K562 (cell line): ENCODE results near the gene SORCS2. TPM values are rescaled to one million over a fixed set of nuclear protein-coding genes. Genes with fewer than 3 reads are reported as not detected.

Experiments used
- ATAC-seq: fragments of 200-7000 bp; cut with Tn5 transposase; 3 replicates; pipeline ENCODE4 v1.9.1; 2020; ENCODE audit warnings: moderate library complexity
- BruUV-seq: library from RNA; stranded (reverse); fragments of 400-500 nt; replicated peaks from 2 replicates; lab custom pipeline; 2021; lab: Mats Ljungman, UMichigan
- CTCF ChIA-PET: fragments of 300-600 bp; formaldehyde crosslinking; extraction: SDS; loops from one replicate; lab custom pipeline; 2021; ENCODE audit warnings: low intra/inter-chr PET ratio; lab: Yijun Ruan, JAX
- POLR2A ChIA-PET: fragments of 300-600, 350-650 bp; sonication (Branson Sonifier 250); formaldehyde crosslinking; extraction: SDS; loops from one replicate; lab custom pipeline; 2021; ENCODE audit warnings: antibody characterized with exemption, inconsistent platforms; lab: Yijun Ruan, JAX
- DNase-seq, 4 experiments: peaks; one replicate each; pipeline versions ENCODE4 v3.0.0 to v3.0.0-alpha.2; 2011 to 2018; ENCODE audit warnings: low spot score in 3 of 4, mixed read lengths in 3 of 4; ENCODE audit errors: extremely low read depth in 1 of 4
- FAIRE-seq: peaks from 2 replicates; lab custom pipeline; 2011; peaks lifted over from hg19 to GRCh38; lab: Jason Lieb, UNC
- H2AFZ ChIP-seq: 2 replicates; pipeline ENCODE4 v1.6.0; 2011; ENCODE audit warnings: low read depth, low read length, control low read depth, inconsistent platforms
- H3K27ac ChIP-seq: fragments of 200-600 bp; 3 replicates; pipeline ENCODE4 v1.8.0; 2011; ENCODE audit warnings: low read depth, mild to moderate bottlenecking, control low read depth, inconsistent platforms, low read length, moderate library complexity, mixed read lengths; ENCODE audit errors: extremely low read depth
- H3K27me3 ChIP-seq, 2 experiments: fragments of 300-600 bp in 1 of 2; 2 replicates in 1 of 2; 3 replicates in 1 of 2; pipeline versions ENCODE4 v1.6.0 to v1.8.0; 2011; ENCODE audit warnings: inconsistent platforms in 2 of 2, low read length in 2 of 2, mild to moderate bottlenecking in 1 of 2, mixed read lengths in 1 of 2, moderate library complexity in 1 of 2; ENCODE audit not compliant: control insufficient read depth in 2 of 2, insufficient read depth in 2 of 2
- H3K36me3 ChIP-seq: fragments of 300-600 bp; 3 replicates; pipeline ENCODE4 v1.8.0; 2011; ENCODE audit warnings: mild to moderate bottlenecking, low read length, inconsistent platforms; ENCODE audit not compliant: control insufficient read depth, insufficient read depth
- H3K4me1 ChIP-seq, 2 experiments: fragments of 200-600 bp in 1 of 2; replicated peaks in 1 of 2; 2 replicates in 1 of 2; 3 replicates in 1 of 2; pipeline versions ENCODE4 v1.5.1 to v1.8.0; 2011; ENCODE audit warnings: inconsistent platforms in 2 of 2, low read length in 2 of 2, mild to moderate bottlenecking in 1 of 2, mixed read lengths in 1 of 2, moderate library complexity in 1 of 2; ENCODE audit not compliant: control insufficient read depth in 2 of 2, insufficient read depth in 2 of 2
- H3K4me2 ChIP-seq: 2 replicates; pipeline ENCODE4 v1.6.1; 2011; ENCODE audit warnings: low read length, control low read depth, inconsistent platforms, mixed read lengths; ENCODE audit not compliant: insufficient read depth
- H3K4me3 ChIP-seq: fragments of 200-600 bp; sonication (generic), shearing (Covaris generic); 2 replicates; pipeline ENCODE4 v1.5.1; 2016; ENCODE audit warnings: control low read depth, inconsistent platforms
- H3K79me2 ChIP-seq: fragments of 200-600 bp; 3 replicates; pipeline ENCODE4 v1.8.0; 2011; ENCODE audit warnings: low read length, inconsistent platforms; ENCODE audit not compliant: control insufficient read depth, insufficient read depth
- H3K9ac ChIP-seq, 2 experiments: 2 replicates each; pipeline versions ENCODE4 v1.6.0 to v1.6.1; 2011; ENCODE audit warnings: low read depth in 2 of 2, low read length in 2 of 2, control low read depth in 1 of 2, inconsistent platforms in 1 of 2, mild to moderate bottlenecking in 1 of 2, mixed read lengths in 1 of 2; ENCODE audit not compliant: insufficient read depth in 1 of 2
- H3K9me1 ChIP-seq: one replicate; pipeline ENCODE4 v1.6.0; 2011; ENCODE audit warnings: inconsistent platforms, mild to moderate bottlenecking, low read length, moderate library complexity; ENCODE audit not compliant: control insufficient read depth, insufficient read depth
- H3K9me3 ChIP-seq: replicated peaks from 2 replicates; pipeline ENCODE4 v1.5.1; 2011; ENCODE audit warnings: low read depth, low read length, inconsistent platforms; ENCODE audit not compliant: control insufficient read depth, insufficient read depth
- H4K20me1 ChIP-seq: replicated peaks from 2 replicates; pipeline ENCODE4 v1.6.1; 2011; ENCODE audit warnings: low read length, inconsistent platforms, mixed read lengths; ENCODE audit not compliant: control insufficient read depth, insufficient read depth
- DDX20 ChIP-seq: fragments of 450-650 bp; IDR thresholded peaks from 2 replicates; pipeline ENCODE4 v1.6.1; 2016; ENCODE audit warnings: missing genetic modification characterization, low read depth, mild to moderate bottlenecking, missing compliant biosample characterization, moderate library complexity
- HDGF ChIP-seq: fragments of 450-650 bp; IDR thresholded peaks from 2 replicates; pipeline ENCODE4 v1.6.1; 2016
- MED1 ChIP-seq: sonication (generic); formaldehyde crosslinking; IDR thresholded peaks from 2 replicates; pipeline ENCODE4 v1.8.1; 2023; ENCODE audit warnings: missing genetic modification reagents, borderline replicate concordance
- MEIS2 ChIP-seq: fragments of 450-650 bp; IDR thresholded peaks from 2 replicates; pipeline ENCODE4 v1.6.1; 2014; ENCODE audit warnings: mild to moderate bottlenecking; ENCODE audit not compliant: partially characterized antibody
- MYC ChIP-seq, 2 experiments: fragments of 250-450 bp in 1 of 2; sonication (Bioruptor Pico) in 1 of 2; IDR thresholded peaks; 2 replicates each; pipeline versions ENCODE4 v1.5.1 to v1.6.1; 2012 to 2021; ENCODE audit warnings: low read depth in 2 of 2, borderline replicate concordance in 1 of 2, improper control_type of control experiment in 1 of 2, low read length in 1 of 2, mild to moderate bottlenecking in 1 of 2, moderate library complexity in 1 of 2
- NR3C1 ChIP-seq: sonication (generic); formaldehyde crosslinking; IDR thresholded peaks from 2 replicates; pipeline ENCODE4 v1.8.1; 2022; ENCODE audit warnings: missing genetic modification reagents
- WHSC1 ChIP-seq: IDR thresholded peaks from one replicate; pipeline ENCODE4 v1.6.1; 2012; ENCODE audit warnings: low read length, control low read depth, inconsistent platforms
- ZNF707 ChIP-seq: fragments of 250-450 bp; sonication (Bioruptor Pico); conservative IDR thresholded peaks from 2 replicates; pipeline ENCODE4 v1.8.0; 2022; ENCODE audit warnings: inconsistent platforms, mild to moderate bottlenecking, moderate library complexity
- ZSCAN29 ChIP-seq: fragments of 450-650 bp; IDR thresholded peaks from 2 replicates; pipeline ENCODE4 v1.6.1; 2017
- ZZZ3 ChIP-seq: fragments of 450-650 bp; IDR thresholded peaks from 2 replicates; pipeline ENCODE4 v1.6.1; 2016; ENCODE audit warnings: antibody characterized with exemption, mild to moderate bottlenecking, moderate library complexity
- WGBS: fragments of 100-300 bp; shearing (Covaris generic); methylation state at CpG from one replicate; pipeline ENCODE4 v1.1.6; 2016; ENCODE audit warnings: low coverage, mixed read lengths; ENCODE audit not compliant: insufficient coverage; ENCODE audit errors: missing lambda C conversion rate; 5-methylcytosine and 5-hydroxymethylcytosine counted together
- in situ Hi-C: fragments of 300-500 bp; cut with MboI; formaldehyde crosslinking; loops from 4 replicates; pipeline ENCODE4 v1.15.0; 2018; ENCODE audit warnings: inconsistent platforms, mixed read lengths
- intact Hi-C: fragments of 100-400 bp; cut with micrococcal nuclease; formaldehyde crosslinking; loops from 2 replicates; pipeline ENCODE4 v1.14.2; 2022
- polyA plus RNA-seq, 8 experiments: library from polyadenylated mRNA; depleted of rRNA in 4 of 8; stranded (reverse) in 5 of 8; unstranded in 3 of 8; fragments of >200 nt; fragmentation: Nextera tagmentation in 2 of 8; fragmentation: Illumina TruSeq in 1 of 8; extraction: Ambion mirVana in 2 of 8; extraction: Trizol in 1 of 8; gene quantifications; 2 replicates each; pipeline versions ENCODE4 v1.2.1 to v1.2.3, GENCODE V29; 2011 to 2014; ENCODE audit warnings: inconsistent platforms in 1 of 8, missing spikeins in 1 of 8
- total RNA-seq, 7 experiments: library from RNA; depleted of rRNA in 6 of 7; stranded (reverse); fragments of >200 nt in 6 of 7; fragmentation: Illumina TruSeq in 2 of 7; extraction: Trizol in 2 of 7; gene quantifications; 2 replicates each; pipeline versions ENCODE4 v1.2.1 to v1.2.3, GENCODE V29; 2011 to 2021; ENCODE audit warnings: low replicate concordance in 1 of 7
- TF ChIP-seq, protein P1 (sequence below): fragments of 250-450 bp; sonication (Bioruptor Pico); IDR thresholded peaks from 2 replicates; pipeline ENCODE4 v1.6.1; 2021; ENCODE audit warnings: mild to moderate bottlenecking

SORCS2 gene
- total and polyA plus RNA-seq, 9 of the 15 experiments (the other 6 are each of a cell fraction or from before 2014, with no cell fraction given) = not detected

DNA sequence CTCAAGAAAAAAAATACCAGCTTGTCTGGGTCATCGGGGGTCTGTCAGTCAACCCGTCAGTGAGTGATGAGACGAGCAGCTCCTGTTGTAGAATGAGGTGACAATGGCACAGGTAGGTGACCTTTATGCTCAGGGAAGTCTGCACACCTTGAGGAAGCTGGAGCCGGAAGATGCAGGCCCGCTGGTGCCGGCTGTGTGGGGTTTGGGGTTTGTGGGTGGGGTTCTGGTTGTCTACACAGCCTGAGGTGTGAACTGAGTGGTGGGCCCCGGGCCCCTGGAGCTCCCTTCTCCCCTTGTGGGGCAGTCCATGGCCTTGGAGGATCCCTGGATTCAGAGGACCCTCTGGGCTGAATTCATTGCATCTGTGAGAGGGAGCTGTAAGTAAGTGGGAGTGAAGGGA, 75.5 kb downstream of the SORCS2 start:
- peaks cover 16 to 80% of the 10 kb centered on the region in 2 experiments; a peak in 4 of 5 replicates for H3K27me3 ChIP-seq
- no peaks in the 10 kb centered on the region for H3K9me3 ChIP-seq
- H3K79me2 ChIP-seq = no peaks in the 10 kb centered on the region
- no peaks in the 10 kb centered on the region for H3K4me1 ChIP-seq
- no peak overlapping the region for H3K4me2 ChIP-seq
- H3K4me3 ChIP-seq = no peak overlapping the region
- no peak overlapping the region for H3K9ac ChIP-seq
- no peak overlapping the region for H2AFZ ChIP-seq
- DNase-seq (no peak), ATAC-seq (no peak), FAIRE-seq (no peak)
- H4K20me1 ChIP-seq = 0 out of 2 replicates have a peak, but pooled peaks cover 4% of the 10 kb centered on the region
- no peaks in the 10 kb centered on the region for H3K9me1 ChIP-seq
- ChIA-PET CTCF (no interaction called here), POLR2A (no interaction called here)
- H3K27ac ChIP-seq = no peak overlapping the region
- BruUV-seq = no TSS peak
- no peak for TF ChIP-seq WHSC1
- TF ChIP-seq NR3C1 (CRISPR knock-in tag) = no peak
- TF ChIP-seq HDGF = no peak
- no peak for TF ChIP-seq DDX20 (tag)
- TF ChIP-seq ZNF707 = no peak
- TF ChIP-seq MEIS2 = no peak
- TF ChIP-seq ZZZ3 = no peak
- TF ChIP-seq MYC (IDR thresholded peaks at IDR 0.05; ENCODE audit: low read depth, low read length) = no peak
- no peak for TF ChIP-seq MYC (CRISPR knock-in tag; IDR thresholded peaks at IDR 0.05; ENCODE audit: borderline replicate concordance, low read depth)
- no peak for TF ChIP-seq ZSCAN29
- TF ChIP-seq, protein P1, sequence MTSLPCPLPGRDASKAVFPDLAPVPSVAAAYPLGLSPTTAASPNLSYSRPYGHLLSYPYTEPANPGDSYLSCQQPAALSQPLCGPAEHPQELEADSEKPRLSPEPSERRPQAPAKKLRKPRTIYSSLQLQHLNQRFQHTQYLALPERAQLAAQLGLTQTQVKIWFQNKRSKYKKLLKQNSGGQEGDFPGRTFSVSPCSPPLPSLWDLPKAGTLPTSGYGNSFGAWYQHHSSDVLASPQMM (CRISPR knock-in tag) = no peak
- TF ChIP-seq MED1 (CRISPR knock-in tag) = no peak
- H3K36me3 ChIP-seq = no peaks in the 10 kb centered on the region
- 0% methylated on average over 7 of the region's 7 CpGs for WGBS
- intact Hi-C loops = no loop called here
- in situ Hi-C loops = no loop called here
